Right forelimb (tissue), 1 donor: ENCODE measurements around the gene FCHO2.
"Not testable (repeated sequence)": the region's sequence is repeated elsewhere in the genome, so short reads cannot be mapped to it uniquely, and the experiment has no call there.

Source experiments
- DNase-seq: peaks from one replicate; pipeline ENCODE4 v3.0.0-alpha.2; 2018

The FCHO2 gene

GRCh38 chr5:72956324-72957140 is 691 bp downstream of the FCHO2 start:
- DNase-seq: peak; percentile 82

- DNase-seq: no peak
Measured at GRCh38 chr5:72957337-72957736, 1.5 kb downstream of the FCHO2 start.

GRCh38 chr5:72959257-72959656 is 3.4 kb downstream of the FCHO2 start:
- DNase-seq: no peak

GRCh38 chr5:72974481-72974880 is 18.6 kb downstream of the FCHO2 start:
- DNase-seq: not testable (repeated sequence)

DNA sequence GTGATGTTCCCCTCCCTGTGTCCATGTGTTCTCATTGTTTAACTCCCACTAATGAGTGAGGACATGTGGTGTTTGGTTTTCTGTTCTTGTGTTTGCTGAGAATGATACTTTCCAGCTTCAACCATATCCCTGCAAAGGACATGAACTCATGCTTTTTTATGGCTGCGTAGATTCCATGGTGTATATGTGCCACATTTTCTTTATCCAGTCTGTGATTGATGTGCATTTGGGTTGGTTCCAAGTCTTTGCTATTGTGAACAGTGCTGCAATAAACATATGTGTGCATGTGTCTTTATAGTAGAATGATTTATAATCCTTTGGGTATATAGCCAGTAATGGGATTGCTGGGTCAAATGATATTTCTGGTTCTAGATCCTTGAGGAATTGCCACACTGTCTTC is 21.0 kb downstream of the FCHO2 start:
- not testable (repeated sequence) for DNase-seq

GRCh38 chr5:72985719-72986118 is 29.9 kb downstream of the FCHO2 start:
- no peak for DNase-seq

GRCh38 chr5:72988769-72989168 is 32.9 kb downstream of the FCHO2 start:
- no peak for DNase-seq

GRCh38 chr5:72991394-72991793 is 35.6 kb downstream of the FCHO2 start:
- no peak for DNase-seq

DNA sequence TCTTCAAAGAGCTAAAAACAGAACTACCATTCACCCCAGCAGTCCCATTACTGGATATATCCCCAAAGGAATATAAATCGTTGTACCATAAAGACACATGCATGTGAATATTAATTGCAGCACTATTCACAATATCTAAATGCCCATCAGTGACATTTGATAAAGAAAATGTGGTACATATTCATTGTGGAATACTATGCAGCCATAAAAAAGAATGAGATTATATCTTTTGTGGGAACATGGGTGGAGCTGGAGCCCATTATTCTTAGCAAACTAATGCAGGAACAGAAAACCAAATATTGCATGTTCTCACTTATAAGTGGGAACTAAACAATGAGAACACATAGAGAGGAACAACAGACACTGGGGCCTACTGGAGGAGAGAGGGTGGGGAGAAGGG is 38.7 kb downstream of the FCHO2 start:
- DNase-seq: no peak

- no peak for DNase-seq
Measured at GRCh38 chr5:72996632-72997031, 40.8 kb downstream of the FCHO2 start.

DNA sequence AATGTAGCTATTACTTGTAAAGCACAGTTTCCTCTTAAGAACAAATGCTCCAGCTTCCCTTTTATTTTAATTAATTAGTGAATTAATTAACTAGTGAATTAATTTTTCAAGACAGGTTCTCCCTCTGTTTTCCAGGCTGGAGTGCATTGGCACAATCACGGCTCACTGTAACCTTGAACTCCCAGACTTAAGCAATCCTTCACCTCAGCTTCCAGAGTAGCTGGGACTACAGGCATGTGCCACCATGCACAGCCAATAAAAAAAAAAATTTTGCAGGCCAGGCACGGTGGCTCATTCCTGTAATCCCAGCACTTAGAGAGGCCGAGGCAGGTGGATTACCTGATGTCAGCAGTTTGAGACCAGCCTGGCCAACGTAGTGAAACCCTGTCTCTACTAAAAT is 44.1 kb downstream of the FCHO2 start:
- DNase-seq: no peak

DNA sequence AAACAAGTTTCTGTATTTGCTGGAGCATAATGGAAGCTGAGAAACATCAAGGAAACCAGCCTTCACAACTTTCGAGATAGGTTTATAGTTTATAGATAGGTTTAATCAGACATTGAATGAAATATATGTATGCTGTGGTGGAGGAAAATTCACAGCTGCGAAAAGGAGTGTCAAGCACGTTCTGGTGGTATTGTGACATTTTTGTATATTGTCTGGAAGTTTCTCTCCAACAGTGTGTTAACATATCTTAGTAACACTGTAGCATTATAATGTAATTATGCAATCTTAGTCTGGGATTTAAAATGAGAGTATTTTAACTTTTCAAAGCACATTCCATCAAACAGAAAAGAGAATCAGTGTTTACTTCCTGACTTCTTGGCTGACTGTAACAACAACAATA is 50.0 kb downstream of the FCHO2 start:
- DNase-seq: no peak

- DNase-seq: no peak
Measured at GRCh38 chr5:73007051-73007450, 51.2 kb downstream of the FCHO2 start.

GRCh38 chr5:73008831-73009230 is 53.0 kb downstream of the FCHO2 start:
- DNase-seq: no peak

- not testable (repeated sequence) for DNase-seq
Measured at GRCh38 chr5:73011612-73012011, 55.8 kb downstream of the FCHO2 start.

- DNase-seq: no peak
Measured at GRCh38 chr5:73018892-73019291, 63.1 kb downstream of the FCHO2 start.

GRCh38 chr5:73019766-73020165 is 63.9 kb downstream of the FCHO2 start:
- DNase-seq: no peak

- no peak for DNase-seq
Measured at GRCh38 chr5:73022471-73023169, 66.8 kb downstream of the FCHO2 start.

- DNase-seq: not testable (repeated sequence)
Measured at GRCh38 chr5:73024946-73025544, 69.2 kb downstream of the FCHO2 start.

GRCh38 chr5:73027361-73027760 is 71.5 kb downstream of the FCHO2 start:
- no peak for DNase-seq

DNA sequence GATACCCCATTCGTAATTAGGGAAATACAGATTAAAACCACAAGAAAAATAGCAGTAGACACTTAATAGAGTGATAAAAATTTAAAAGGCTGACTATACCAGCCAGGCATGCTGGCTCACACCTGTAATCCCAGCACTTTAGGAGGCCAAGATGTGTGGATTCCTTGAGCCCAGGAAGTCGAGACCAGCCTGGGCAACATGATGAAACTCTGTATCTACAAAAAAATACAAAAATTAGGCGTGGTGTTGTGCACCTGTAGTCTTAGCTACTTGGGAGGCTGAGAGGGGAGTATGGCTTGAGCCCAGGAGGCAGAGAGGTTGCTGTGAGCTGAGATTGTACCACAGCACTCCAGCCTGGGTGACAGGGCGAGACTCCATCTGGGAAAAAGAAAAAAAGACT is 72.0 kb downstream of the FCHO2 start:
- DNase-seq: no peak

DNA sequence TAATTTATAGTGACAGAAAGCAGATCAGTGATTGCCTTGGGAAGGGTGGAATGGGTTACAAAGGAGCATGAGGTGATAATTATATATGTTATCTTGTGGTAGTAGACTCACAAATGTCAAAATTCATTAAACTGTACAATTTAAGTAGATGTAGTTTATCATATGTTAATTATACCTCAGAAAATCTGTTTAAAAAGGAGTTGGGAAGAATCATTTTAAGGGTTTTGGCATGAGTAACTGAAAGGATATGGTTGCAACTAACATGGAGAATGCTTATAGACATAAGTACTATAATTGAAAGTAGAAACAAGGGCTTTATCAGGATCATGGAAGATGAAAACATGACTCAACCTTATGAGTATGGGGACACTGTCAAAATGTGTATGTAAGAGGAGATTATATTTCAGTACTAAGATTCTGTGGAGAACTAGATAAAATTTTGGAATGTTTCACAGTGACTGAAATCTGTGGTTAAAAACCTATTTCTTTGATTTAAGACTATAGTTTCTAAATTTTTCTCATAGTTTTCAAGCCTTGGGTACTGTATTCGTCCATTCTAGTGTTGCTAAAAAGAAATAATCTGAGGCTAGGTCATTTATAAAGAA is 73.3 kb downstream of the FCHO2 start:
- DNase-seq: no peak

- no peak for DNase-seq
Measured at GRCh38 chr5:73030531-73030930, 74.7 kb downstream of the FCHO2 start.

DNA sequence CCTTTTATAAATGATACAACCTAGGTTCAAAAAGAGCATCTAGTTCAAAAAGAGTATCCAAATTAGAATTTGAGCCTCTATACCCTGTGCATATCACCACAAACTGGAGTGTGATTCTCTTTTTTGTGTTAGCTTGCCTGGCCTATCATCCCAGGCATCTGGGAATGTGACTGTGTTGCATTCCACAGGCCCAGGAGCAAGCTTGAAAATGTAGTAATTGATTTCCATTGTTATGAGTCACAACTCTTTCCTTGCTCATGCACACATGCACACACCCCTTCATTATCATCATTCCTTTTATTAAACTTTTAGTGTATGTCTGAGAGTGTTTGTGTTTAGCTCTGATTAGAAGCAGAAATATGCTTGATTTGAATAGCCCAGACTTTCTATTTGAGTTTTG is 75.2 kb downstream of the FCHO2 start:
- DNase-seq: no peak
